ENCODE measurements around the gene TNS1. TPM values are rescaled to one million over a fixed set of nuclear protein-coding genes. Genes with fewer than 3 reads are reported as not detected.

The TNS1 gene
- total RNA-seq, 2 donors from 2014 or later = 0.65 to 0.93 TPM

GRCh38 chr2:217808326-217808725, 194.5 kb downstream of the TNS1 start:
- Mint-ChIP-seq H3K27ac (no peak overlapping the region), H3K4me3 (no peak overlapping the region), H3K9me3 (peaks cover 3 to 5% of the 10 kb centered on the region in 2 donors), H3K4me1 (ENCODE audit: low read depth) (no peaks in the 10 kb centered on the region), H3K27me3 (ENCODE audit: low read depth) (no peaks in the 10 kb centered on the region), H3K36me3 (ENCODE audit: insufficient read depth in 2 of 2) (peaks cover 0 to 2% of the 10 kb centered on the region in 2 donors)
- no peak for DNase-seq
- ATAC-seq (replicated peaks in 1 of 2) = no peak

GRCh38 chr2:217807753-217808152, 195.0 kb downstream of the TNS1 start:
- ATAC-seq (replicated peaks in 1 of 2) (no peak), DNase-seq (no peak)
- H3K27ac Mint-ChIP-seq = no peak overlapping the region
- H3K9me3 Mint-ChIP-seq = peaks cover 3 to 5% of the 10 kb centered on the region in 2 donors
- peaks cover 0 to 2% of the 10 kb centered on the region in 2 donors for H3K36me3 Mint-ChIP-seq (ENCODE audit: insufficient read depth in 2 of 2)
- no peaks in the 10 kb centered on the region for H3K4me1 Mint-ChIP-seq (ENCODE audit: low read depth)
- no peaks in the 10 kb centered on the region for H3K27me3 Mint-ChIP-seq (ENCODE audit: low read depth)
- no peak overlapping the region for H3K4me3 Mint-ChIP-seq

GRCh38 chr2:217807025-217807424, 195.8 kb downstream of the TNS1 start:
- DNase-seq (no peak), ATAC-seq (replicated peaks in 1 of 2) (no peak)
- peaks cover 3 to 5% of the 10 kb centered on the region in 2 donors for H3K9me3 Mint-ChIP-seq
- H3K4me3 Mint-ChIP-seq = no peak overlapping the region
- H3K36me3 Mint-ChIP-seq (ENCODE audit: insufficient read depth in 2 of 2) = peaks cover 0 to 2% of the 10 kb centered on the region in 2 donors
- no peaks in the 10 kb centered on the region for H3K27me3 Mint-ChIP-seq (ENCODE audit: low read depth)
- H3K4me1 Mint-ChIP-seq (ENCODE audit: low read depth) = no peaks in the 10 kb centered on the region
- no peak overlapping the region for H3K27ac Mint-ChIP-seq

- peaks cover 3 to 5% of the 10 kb centered on the region in 2 donors for H3K9me3 Mint-ChIP-seq
- H3K27ac Mint-ChIP-seq = no peak overlapping the region
- H3K4me3 Mint-ChIP-seq = no peak overlapping the region
- ATAC-seq (replicated peaks in 1 of 2) (no peak), DNase-seq (no peak)
- H3K36me3 Mint-ChIP-seq (ENCODE audit: insufficient read depth in 2 of 2) = peaks cover 0 to 2% of the 10 kb centered on the region in 2 donors
- no peaks in the 10 kb centered on the region for H3K4me1 Mint-ChIP-seq (ENCODE audit: low read depth)
- H3K27me3 Mint-ChIP-seq (ENCODE audit: low read depth) = no peaks in the 10 kb centered on the region
These were observed 196.4 kb downstream of the TNS1 start for GRCh38 chr2:217806482-217806765.

GRCh38 chr2:217805668-217806481, 196.9 kb downstream of the TNS1 start:
- Mint-ChIP-seq H3K4me1 (ENCODE audit: low read depth) (no peaks in the 10 kb centered on the region), H3K9me3 (peaks cover 3 to 5% of the 10 kb centered on the region in 2 donors), H3K4me3 (no peak overlapping the region), H3K27ac (no peak overlapping the region), H3K27me3 (ENCODE audit: low read depth) (no peaks in the 10 kb centered on the region), H3K36me3 (ENCODE audit: insufficient read depth in 2 of 2) (peaks cover 0 to 2% of the 10 kb centered on the region in 2 donors)
- DNase-seq (no peak), ATAC-seq (replicated peaks in 1 of 2) (no peak)

GRCh38 chr2:217804791-217805667, 197.8 kb downstream of the TNS1 start:
- H3K4me1 Mint-ChIP-seq (ENCODE audit: low read depth) = no peaks in the 10 kb centered on the region
- H3K27me3 Mint-ChIP-seq (ENCODE audit: low read depth) = no peaks in the 10 kb centered on the region
- no peak for DNase-seq
- H3K36me3 Mint-ChIP-seq (ENCODE audit: insufficient read depth in 2 of 2) = peaks cover 0 to 2% of the 10 kb centered on the region in 2 donors
- ATAC-seq (replicated peaks in 1 of 2) = no peak
- H3K9me3 Mint-ChIP-seq = peaks cover 3 to 5% of the 10 kb centered on the region in 2 donors
- H3K4me3 Mint-ChIP-seq = no peak overlapping the region
- no peak overlapping the region for H3K27ac Mint-ChIP-seq

GRCh38 chr2:217804338-217804737, 198.5 kb downstream of the TNS1 start:
- ATAC-seq (replicated peaks in 1 of 2) (no peak), DNase-seq (no peak)
- Mint-ChIP-seq H3K27ac (no peak overlapping the region), H3K4me3 (no peak overlapping the region), H3K27me3 (ENCODE audit: low read depth) (no peaks in the 10 kb centered on the region), H3K4me1 (ENCODE audit: low read depth) (no peaks in the 10 kb centered on the region), H3K36me3 (ENCODE audit: insufficient read depth in 2 of 2) (peaks cover 0 to 2% of the 10 kb centered on the region in 2 donors), H3K9me3 (peaks cover 3 to 5% of the 10 kb centered on the region in 2 donors)

GRCh38 chr2:217803653-217803960, 199.2 kb downstream of the TNS1 start:
- Mint-ChIP-seq H3K9me3 (peaks cover 3% of the 10 kb centered on the region in 2 donors), H3K4me3 (no peak overlapping the region), H3K36me3 (ENCODE audit: insufficient read depth in 2 of 2) (peaks cover 0 to 2% of the 10 kb centered on the region in 2 donors), H3K27me3 (ENCODE audit: low read depth) (no peaks in the 10 kb centered on the region), H3K4me1 (ENCODE audit: low read depth) (no peaks in the 10 kb centered on the region), H3K27ac (no peak overlapping the region)
- no peak for DNase-seq
- no peak for ATAC-seq (replicated peaks in 1 of 2)

GRCh38 chr2:217802876-217803652, 199.7 kb downstream of the TNS1 start:
- H3K36me3 Mint-ChIP-seq (ENCODE audit: insufficient read depth in 2 of 2) = peaks cover 0 to 2% of the 10 kb centered on the region in 2 donors
- H3K9me3 Mint-ChIP-seq = peaks cover 3% of the 10 kb centered on the region in 2 donors
- H3K4me3 Mint-ChIP-seq = no peak overlapping the region
- H3K27ac Mint-ChIP-seq = no peak overlapping the region
- ATAC-seq (replicated peaks in 1 of 2) (no peak), DNase-seq (no peak)
- no peaks in the 10 kb centered on the region for H3K27me3 Mint-ChIP-seq (ENCODE audit: low read depth)
- H3K4me1 Mint-ChIP-seq (ENCODE audit: low read depth) = no peaks in the 10 kb centered on the region

GRCh38 chr2:217802266-217802665, 200.5 kb downstream of the TNS1 start:
- Mint-ChIP-seq H3K27me3 (ENCODE audit: low read depth) (no peaks in the 10 kb centered on the region), H3K36me3 (ENCODE audit: insufficient read depth in 2 of 2) (peaks cover 0 to 2% of the 10 kb centered on the region in 2 donors), H3K4me1 (ENCODE audit: low read depth) (no peaks in the 10 kb centered on the region), H3K27ac (no peak overlapping the region), H3K4me3 (no peak overlapping the region), H3K9me3 (peaks cover 3% of the 10 kb centered on the region in 2 donors)
- ATAC-seq (replicated peaks in 1 of 2) = no peak
- no peak for DNase-seq

- Mint-ChIP-seq H3K4me1 (ENCODE audit: low read depth) (no peaks in the 10 kb centered on the region), H3K4me3 (no peak overlapping the region), H3K36me3 (ENCODE audit: insufficient read depth in 2 of 2) (peaks cover 0 to 2% of the 10 kb centered on the region in 2 donors), H3K27me3 (ENCODE audit: low read depth) (no peaks in the 10 kb centered on the region), H3K27ac (no peak overlapping the region), H3K9me3 (peaks cover 3% of the 10 kb centered on the region in 2 donors)
- DNase-seq (no peak), ATAC-seq (replicated peaks in 1 of 2) (no peak)
These were observed 201.1 kb downstream of the TNS1 start for GRCh38 chr2:217801711-217802110.

- ATAC-seq (replicated peaks in 1 of 2) (no peak), DNase-seq (no peak)
- Mint-ChIP-seq H3K27ac (no peak overlapping the region), H3K9me3 (peaks cover 3% of the 10 kb centered on the region in 2 donors), H3K4me3 (no peak overlapping the region), H3K4me1 (ENCODE audit: low read depth) (no peaks in the 10 kb centered on the region), H3K27me3 (ENCODE audit: low read depth) (no peaks in the 10 kb centered on the region), H3K36me3 (ENCODE audit: insufficient read depth in 2 of 2) (peaks cover 0 to 2% of the 10 kb centered on the region in 2 donors)
These were observed 201.7 kb downstream of the TNS1 start for GRCh38 chr2:217801115-217801531.
